Cerebellar nuclear complex (tissue), 1 donor: ENCODE data around the gene GABRB1.

Source experiments
- DNase-seq, 2 experiments: peaks; one replicate each; lab custom pipeline; 2025; lab: John Stamatoyannopoulos, UW

GABRB1 gene

GRCh38 chr4:47213106-47213505 is 181.7 kb downstream of the GABRB1 start:
- no peak for DNase-seq

GRCh38 chr4:47213539-47213938 is 182.2 kb downstream of the GABRB1 start:
- DNase-seq = no peak

GRCh38 chr4:47213971-47214370 is 182.6 kb downstream of the GABRB1 start:
- no peak for DNase-seq

- no peak for DNase-seq
These were observed 184.4 kb downstream of the GABRB1 start for GRCh38 chr4:47215759-47216158.

GRCh38 chr4:47217291-47217690 is 185.9 kb downstream of the GABRB1 start:
- no peak for DNase-seq

GRCh38 chr4:47217884-47218283 is 186.5 kb downstream of the GABRB1 start:
- no peak for DNase-seq

- DNase-seq = no peak
These were observed 187.3 kb downstream of the GABRB1 start for GRCh38 chr4:47218631-47219030.

- no peak for DNase-seq
These were observed 188.2 kb downstream of the GABRB1 start for GRCh38 chr4:47219586-47219985.

- no peak for DNase-seq
These were observed 190.4 kb downstream of the GABRB1 start for GRCh38 chr4:47221721-47222120.

GRCh38 chr4:47222276-47222675 is 190.9 kb downstream of the GABRB1 start:
- DNase-seq = no peak

GRCh38 chr4:47224361-47224760 is 193.0 kb downstream of the GABRB1 start:
- no peak for DNase-seq

- DNase-seq = no peak
These were observed 204.4 kb downstream of the GABRB1 start for GRCh38 chr4:47235721-47236120.

- no peak for DNase-seq
These were observed 207.3 kb downstream of the GABRB1 start for GRCh38 chr4:47238667-47239066.

- no peak for DNase-seq
These were observed 208.3 kb downstream of the GABRB1 start for GRCh38 chr4:47239649-47240048.

- DNase-seq = no peak
These were observed 220.2 kb downstream of the GABRB1 start for GRCh38 chr4:47251348-47252135.

GRCh38 chr4:47263721-47264120 is 232.4 kb downstream of the GABRB1 start:
- DNase-seq = no peak

- DNase-seq = peak in 1 of 2 experiments; percentile 18
These were observed 239.0 kb downstream of the GABRB1 start for GRCh38 chr4:47270201-47270888.

GRCh38 chr4:47271291-47271690 is 239.9 kb downstream of the GABRB1 start:
- peak; percentile 86 for DNase-seq

GRCh38 chr4:47274901-47275300 is 243.5 kb downstream of the GABRB1 start:
- no peak for DNase-seq

- no peak for DNase-seq
These were observed 244.2 kb downstream of the GABRB1 start for GRCh38 chr4:47275595-47275994.

GRCh38 chr4:47278631-47279030 is 247.3 kb downstream of the GABRB1 start:
- peak; percentile 88 to 96 for DNase-seq

- no peak for DNase-seq
These were observed 256.4 kb downstream of the GABRB1 start for GRCh38 chr4:47287735-47288134.

GRCh38 chr4:47289805-47290204 is 258.4 kb downstream of the GABRB1 start:
- DNase-seq = no peak
